ENCODE measurements around the gene SLC46A3.

Gene SLC46A3

GRCh38 chr13:28718543-28719226 is at the start of gene SLC46A3:
SLC46A3 (minus strand) TSS chr13:28718970; CDS start chr13:28717998, 972 bp downstream.
- 0 out of 2 replicates have a peak, but pooled peaks cover 3% of the 10 kb centered on the region for H3K4me1 ChIP-seq (ENCODE audit: control insufficient read depth, insufficient read depth, low read length)
- H3K27ac ChIP-seq (ENCODE audit: low read depth, low read length) = no peak within 1 kb of the TSS
- no peaks in the 10 kb centered on the region for H3K36me3 ChIP-seq (ENCODE audit: control insufficient read depth, insufficient read depth, low read length)
- peaks cover 33% of the 10 kb centered on the region for H3K27me3 ChIP-seq (ENCODE audit: control insufficient read depth, insufficient read depth, low read length)
- no peak within 1 kb of the TSS for H3K9ac ChIP-seq (ENCODE audit: low read depth, low read length)
- H3K4me3 ChIP-seq (ENCODE audit: low read depth, low read length) = peak within 1 kb of the TSS; percentile 82
- no peaks in the 10 kb centered on the region for H3K9me3 ChIP-seq (ENCODE audit: control insufficient read depth, insufficient read depth, low read length)

- H3K27ac ChIP-seq (ENCODE audit: low read depth, low read length) = no peak overlapping the region
These were observed 45.1 kb upstream of the SLC46A3 start for GRCh38 chr13:28763887-28764286.

GRCh38 chr13:28761586-28761985 is 42.8 kb upstream of the SLC46A3 start:
- Histone ChIP-seq H3K4me3 (ENCODE audit: low read depth, low read length) (no peak overlapping the region), H3K27me3 (ENCODE audit: control insufficient read depth, insufficient read depth, low read length) (no peaks in the 10 kb centered on the region), H3K9me3 (ENCODE audit: control insufficient read depth, insufficient read depth, low read length) (peaks cover 8% of the 10 kb centered on the region), H3K36me3 (ENCODE audit: control insufficient read depth, insufficient read depth, low read length) (no peaks in the 10 kb centered on the region), H3K9ac (ENCODE audit: low read depth, low read length) (no peak overlapping the region), H3K27ac (ENCODE audit: low read depth, low read length) (no peak overlapping the region), H3K4me1 (ENCODE audit: control insufficient read depth, insufficient read depth, low read length) (no peaks in the 10 kb centered on the region)

More at GRCh38 chr13:28763887-28764286, 45.1 kb upstream of the SLC46A3 start:
- Histone ChIP-seq H3K9ac (ENCODE audit: low read depth, low read length) (no peak overlapping the region), H3K27me3 (ENCODE audit: control insufficient read depth, insufficient read depth, low read length) (no peaks in the 10 kb centered on the region), H3K36me3 (ENCODE audit: control insufficient read depth, insufficient read depth, low read length) (no peaks in the 10 kb centered on the region), H3K4me3 (ENCODE audit: low read depth, low read length) (no peak overlapping the region), H3K9me3 (ENCODE audit: control insufficient read depth, insufficient read depth, low read length) (peaks cover 4% of the 10 kb centered on the region), H3K4me1 (ENCODE audit: control insufficient read depth, insufficient read depth, low read length) (no peaks in the 10 kb centered on the region)

GRCh38 chr13:28755546-28755870 is 36.7 kb upstream of the SLC46A3 start:
- Histone ChIP-seq H3K4me3 (ENCODE audit: low read depth, low read length) (no peak overlapping the region), H3K9ac (ENCODE audit: low read depth, low read length) (no peak overlapping the region), H3K4me1 (ENCODE audit: control insufficient read depth, insufficient read depth, low read length) (peaks cover 17% of the 10 kb centered on the region), H3K27me3 (ENCODE audit: control insufficient read depth, insufficient read depth, low read length) (no peaks in the 10 kb centered on the region), H3K27ac (ENCODE audit: low read depth, low read length) (no peak overlapping the region), H3K36me3 (ENCODE audit: control insufficient read depth, insufficient read depth, low read length) (no peaks in the 10 kb centered on the region), H3K9me3 (ENCODE audit: control insufficient read depth, insufficient read depth, low read length) (peaks cover 8% of the 10 kb centered on the region)

GRCh38 chr13:28754698-28755545 is 36.2 kb upstream of the SLC46A3 start:
- peaks cover 17% of the 10 kb centered on the region for H3K4me1 ChIP-seq (ENCODE audit: control insufficient read depth, insufficient read depth, low read length)
- peak overlapping the region; percentile 7 for H3K27ac ChIP-seq (ENCODE audit: low read depth, low read length)
- H3K36me3 ChIP-seq (ENCODE audit: control insufficient read depth, insufficient read depth, low read length) = no peaks in the 10 kb centered on the region
- no peak overlapping the region for H3K4me3 ChIP-seq (ENCODE audit: low read depth, low read length)
- H3K27me3 ChIP-seq (ENCODE audit: control insufficient read depth, insufficient read depth, low read length) = no peaks in the 10 kb centered on the region
- H3K9me3 ChIP-seq (ENCODE audit: control insufficient read depth, insufficient read depth, low read length) = peaks cover 8% of the 10 kb centered on the region
- no peak overlapping the region for H3K9ac ChIP-seq (ENCODE audit: low read depth, low read length)

- Histone ChIP-seq H3K36me3 (ENCODE audit: control insufficient read depth, insufficient read depth, low read length) (no peaks in the 10 kb centered on the region), H3K27me3 (ENCODE audit: control insufficient read depth, insufficient read depth, low read length) (no peaks in the 10 kb centered on the region), H3K9ac (ENCODE audit: low read depth, low read length) (no peak overlapping the region; the same call in 1 of the 2 replicates), H3K4me1 (ENCODE audit: control insufficient read depth, insufficient read depth, low read length) (peaks cover 17% of the 10 kb centered on the region), H3K4me3 (ENCODE audit: low read depth, low read length) (no peak overlapping the region), H3K9me3 (ENCODE audit: control insufficient read depth, insufficient read depth, low read length) (peaks cover 6% of the 10 kb centered on the region; the same call in 1 of the 2 replicates), H3K27ac (ENCODE audit: low read depth, low read length) (peak overlapping the region; percentile 75)
These were observed 35.2 kb upstream of the SLC46A3 start for GRCh38 chr13:28753946-28754345.

- Histone ChIP-seq H3K4me1 (ENCODE audit: control insufficient read depth, insufficient read depth, low read length) (peaks cover 17% of the 10 kb centered on the region), H3K9ac (ENCODE audit: low read depth, low read length) (no peak overlapping the region; the same call in 1 of the 2 replicates), H3K36me3 (ENCODE audit: control insufficient read depth, insufficient read depth, low read length) (no peaks in the 10 kb centered on the region), H3K4me3 (ENCODE audit: low read depth, low read length) (no peak overlapping the region), H3K27me3 (ENCODE audit: control insufficient read depth, insufficient read depth, low read length) (no peaks in the 10 kb centered on the region), H3K9me3 (ENCODE audit: control insufficient read depth, insufficient read depth, low read length) (0 out of 2 replicates have a peak, but pooled peaks cover under 1% of the 10 kb centered on the region), H3K27ac (ENCODE audit: low read depth, low read length) (peak overlapping the region; percentile 75)
These were observed 34.6 kb upstream of the SLC46A3 start for GRCh38 chr13:28753208-28753892.

GRCh38 chr13:28751175-28751960 is 32.6 kb upstream of the SLC46A3 start:
- Histone ChIP-seq H3K27me3 (ENCODE audit: control insufficient read depth, insufficient read depth, low read length) (no peaks in the 10 kb centered on the region), H3K4me1 (ENCODE audit: control insufficient read depth, insufficient read depth, low read length) (peaks cover 25% of the 10 kb centered on the region), H3K9me3 (ENCODE audit: control insufficient read depth, insufficient read depth, low read length) (no peaks in the 10 kb centered on the region), H3K36me3 (ENCODE audit: control insufficient read depth, insufficient read depth, low read length) (no peaks in the 10 kb centered on the region), H3K9ac (ENCODE audit: low read depth, low read length) (no peak overlapping the region), H3K4me3 (ENCODE audit: low read depth, low read length) (no peak overlapping the region), H3K27ac (ENCODE audit: low read depth, low read length) (no peak overlapping the region)

GRCh38 chr13:28750187-28751045 is 31.6 kb upstream of the SLC46A3 start:
- peaks cover 33% of the 10 kb centered on the region for H3K4me1 ChIP-seq (ENCODE audit: control insufficient read depth, insufficient read depth, low read length)
- no peak overlapping the region for H3K9ac ChIP-seq (ENCODE audit: low read depth, low read length)
- H3K27me3 ChIP-seq (ENCODE audit: control insufficient read depth, insufficient read depth, low read length) = no peaks in the 10 kb centered on the region

GRCh38 chr13:28747851-28748250 is 29.1 kb upstream of the SLC46A3 start:
- Histone ChIP-seq H3K4me3 (ENCODE audit: low read depth, low read length) (no peak overlapping the region), H3K27ac (ENCODE audit: low read depth, low read length) (no peak overlapping the region), H3K9ac (ENCODE audit: low read depth, low read length) (no peak overlapping the region), H3K9me3 (ENCODE audit: control insufficient read depth, insufficient read depth, low read length) (no peaks in the 10 kb centered on the region), H3K27me3 (ENCODE audit: control insufficient read depth, insufficient read depth, low read length) (no peaks in the 10 kb centered on the region), H3K4me1 (ENCODE audit: control insufficient read depth, insufficient read depth, low read length) (peaks cover 34% of the 10 kb centered on the region), H3K36me3 (ENCODE audit: control insufficient read depth, insufficient read depth, low read length) (no peaks in the 10 kb centered on the region)

More at GRCh38 chr13:28750187-28751045, 31.6 kb upstream of the SLC46A3 start:
- H3K27ac ChIP-seq (ENCODE audit: low read depth, low read length) = no peak overlapping the region
- H3K4me3 ChIP-seq (ENCODE audit: low read depth, low read length) = no peak overlapping the region
- no peaks in the 10 kb centered on the region for H3K9me3 ChIP-seq (ENCODE audit: control insufficient read depth, insufficient read depth, low read length)
- H3K36me3 ChIP-seq (ENCODE audit: control insufficient read depth, insufficient read depth, low read length) = no peaks in the 10 kb centered on the region

All from HUES48 (cell line).